Fibroblast of peridontal ligament (primary cell): ENCODE measurements around the gene CACNB2.

Source experiments
- DNase-seq: peaks from one replicate; pipeline ENCODE4 v3.0.0-alpha.2; 2010; ENCODE audit errors: extremely low read depth

Gene CACNB2

GRCh38 chr10:18450298-18450697 lies 310.1 kb downstream of the CACNB2 start:
- DNase-seq, result no peak

- no peak for DNase-seq
Measured at GRCh38 chr10:18455086-18455884, 315.1 kb downstream of the CACNB2 start.

GRCh38 chr10:18456984-18457383 lies 316.8 kb downstream of the CACNB2 start:
- no peak for DNase-seq

- DNase-seq, result no peak
Measured at GRCh38 chr10:18460032-18460431, 319.8 kb downstream of the CACNB2 start.

- DNase-seq, result no peak
Measured at GRCh38 chr10:18463673-18464211, 323.5 kb downstream of the CACNB2 start.

- no peak for DNase-seq
Measured at GRCh38 chr10:18469125-18469524, 328.9 kb downstream of the CACNB2 start.

GRCh38 chr10:18472977-18473376 lies 332.8 kb downstream of the CACNB2 start:
- no peak for DNase-seq

- peak; percentile 6 for DNase-seq
Measured at GRCh38 chr10:18473424-18474117, 333.3 kb downstream of the CACNB2 start.

GRCh38 chr10:18474118-18474455 lies 333.9 kb downstream of the CACNB2 start:
- DNase-seq, result no peak

GRCh38 chr10:18476076-18476647 lies 335.9 kb downstream of the CACNB2 start:
- no peak for DNase-seq

GRCh38 chr10:18478354-18478753 lies 338.1 kb downstream of the CACNB2 start:
- DNase-seq, result no peak

- no peak for DNase-seq
Measured at GRCh38 chr10:18479502-18479901, 339.3 kb downstream of the CACNB2 start.

GRCh38 chr10:18483516-18484186 lies 343.4 kb downstream of the CACNB2 start:
- DNase-seq, result peak; percentile 30

GRCh38 chr10:18486438-18486837 lies 346.2 kb downstream of the CACNB2 start:
- no peak for DNase-seq

GRCh38 chr10:18490755-18491154 lies 350.5 kb downstream of the CACNB2 start:
- no peak for DNase-seq

GRCh38 chr10:18497806-18498369 lies 357.7 kb downstream of the CACNB2 start:
- no peak for DNase-seq

GRCh38 chr10:18498998-18499397 lies 358.8 kb downstream of the CACNB2 start:
- DNase-seq, result no peak

GRCh38 chr10:18500576-18500975 lies 360.4 kb downstream of the CACNB2 start:
- no peak for DNase-seq

GRCh38 chr10:18501198-18501597 lies 361.0 kb downstream of the CACNB2 start:
- DNase-seq, result peak; percentile 65

GRCh38 chr10:18501629-18502028 lies 361.4 kb downstream of the CACNB2 start:
- no peak for DNase-seq

- no peak for DNase-seq
Measured at GRCh38 chr10:18504161-18504560, 363.9 kb downstream of the CACNB2 start.
